HFFc6 (cell line): Measurements from ENCODE around the gene CBR3. TPM values are rescaled to one million over a fixed set of nuclear protein-coding genes. Genes with fewer than 3 reads are reported as not detected.
"Not testable (repeated sequence)": the region's sequence is repeated elsewhere in the genome, so short reads cannot be mapped to it uniquely, and the experiment has no call there.

ENCODE experiments used
- DNase-seq: peaks from one replicate; pipeline ENCODE4 v3.0.0-alpha.2; 2018
- H3K27ac Mint-ChIP-seq: 2 replicates; pipeline ENCODE4 v1.8.0; 2020; ENCODE audit warnings: mild to moderate bottlenecking, mixed read lengths
- H3K27me3 Mint-ChIP-seq: 2 replicates; pipeline ENCODE4 v1.8.0; 2021; ENCODE audit warnings: mild to moderate bottlenecking, moderate library complexity, mixed read lengths; ENCODE audit not compliant: insufficient read depth
- H3K36me3 Mint-ChIP-seq: 2 replicates; pipeline ENCODE4 v1.8.0; 2021; ENCODE audit warnings: low read depth, mixed read lengths
- H3K4me1 Mint-ChIP-seq: 2 replicates; pipeline ENCODE4 v1.8.0; 2020; ENCODE audit warnings: low read depth, mixed read lengths
- H3K4me3 Mint-ChIP-seq: 2 replicates; pipeline ENCODE4 v1.8.0; 2020; ENCODE audit warnings: mild to moderate bottlenecking, moderate library complexity, mixed read lengths
- H3K9me3 Mint-ChIP-seq: 2 replicates; pipeline ENCODE4 v1.8.0; 2020; ENCODE audit warnings: mild to moderate bottlenecking, mixed read lengths
- CTCF ChIP-seq: fragments of 200-600 bp; sonication (generic); IDR thresholded peaks from 2 replicates; pipeline ENCODE4 v1.5.0; 2021; ENCODE audit warnings: antibody characterized with exemption, mild to moderate bottlenecking
- total RNA-seq, 6 experiments: library from RNA; stranded (reverse); fragmentation: NEBNext Ultra II Directional; extraction: Animal tissue kit (Norgen Biotek cat#: 25700); gene quantifications; 2 replicates in 1 of 6; 3 replicates in 5 of 6; pipeline ENCODE4 v1.2.3, GENCODE V29; 2021

The CBR3 gene
- total RNA-seq, 6 experiments from 2014 or later: 15.1 to 25.9 (median 23.5) TPM

- Mint-ChIP-seq H3K36me3 (peaks cover 8% of the 10 kb centered on the region), H3K4me3 (no peak overlapping the region), H3K27me3 (peaks cover 27% of the 10 kb centered on the region), H3K4me1 (peaks cover 25% of the 10 kb centered on the region), H3K9me3 (peaks cover 8% of the 10 kb centered on the region), H3K27ac (peak overlapping the region; percentile 5; the same call in 1 of the 2 replicates)
- no peak for TF ChIP-seq CTCF
- DNase-seq: no peak
Measured at GRCh38 chr21:36096398-36097290, 38.2 kb upstream of the CBR3 start.

- Mint-ChIP-seq H3K9me3 (peaks cover 8% of the 10 kb centered on the region), H3K27ac (peak overlapping the region; percentile 5; the same call in 1 of the 2 replicates), H3K4me3 (no peak overlapping the region), H3K4me1 (peaks cover 24% of the 10 kb centered on the region), H3K36me3 (peaks cover 8% of the 10 kb centered on the region), H3K27me3 (peaks cover 27% of the 10 kb centered on the region)
- peak; percentile 25 for DNase-seq
- no peak for TF ChIP-seq CTCF
Measured at GRCh38 chr21:36097427-36098181, 37.3 kb upstream of the CBR3 start.

- H3K27ac Mint-ChIP-seq: no peak overlapping the region
- no peak for TF ChIP-seq CTCF
Measured at GRCh38 chr21:36098182-36098532, 36.7 kb upstream of the CBR3 start.

GRCh38 chr21:36099000-36099399 lies 35.9 kb upstream of the CBR3 start:
- peaks cover 27% of the 10 kb centered on the region for H3K4me1 Mint-ChIP-seq
- no peaks in the 10 kb centered on the region; the same call in 1 of the 2 replicates for H3K9me3 Mint-ChIP-seq
- no peak overlapping the region for H3K4me3 Mint-ChIP-seq
- H3K27me3 Mint-ChIP-seq: peaks cover 27% of the 10 kb centered on the region
- H3K36me3 Mint-ChIP-seq: no peaks in the 10 kb centered on the region
- DNase-seq: no peak
- H3K27ac Mint-ChIP-seq: no peak overlapping the region
- no peak for TF ChIP-seq CTCF

More at GRCh38 chr21:36098182-36098532, 36.7 kb upstream of the CBR3 start:
- H3K4me1 Mint-ChIP-seq: peaks cover 18% of the 10 kb centered on the region
- peaks cover 8% of the 10 kb centered on the region for H3K9me3 Mint-ChIP-seq
- peaks cover 8% of the 10 kb centered on the region for H3K36me3 Mint-ChIP-seq
- peaks cover 27% of the 10 kb centered on the region for H3K27me3 Mint-ChIP-seq
- no peak for DNase-seq
- no peak overlapping the region for H3K4me3 Mint-ChIP-seq

DNA sequence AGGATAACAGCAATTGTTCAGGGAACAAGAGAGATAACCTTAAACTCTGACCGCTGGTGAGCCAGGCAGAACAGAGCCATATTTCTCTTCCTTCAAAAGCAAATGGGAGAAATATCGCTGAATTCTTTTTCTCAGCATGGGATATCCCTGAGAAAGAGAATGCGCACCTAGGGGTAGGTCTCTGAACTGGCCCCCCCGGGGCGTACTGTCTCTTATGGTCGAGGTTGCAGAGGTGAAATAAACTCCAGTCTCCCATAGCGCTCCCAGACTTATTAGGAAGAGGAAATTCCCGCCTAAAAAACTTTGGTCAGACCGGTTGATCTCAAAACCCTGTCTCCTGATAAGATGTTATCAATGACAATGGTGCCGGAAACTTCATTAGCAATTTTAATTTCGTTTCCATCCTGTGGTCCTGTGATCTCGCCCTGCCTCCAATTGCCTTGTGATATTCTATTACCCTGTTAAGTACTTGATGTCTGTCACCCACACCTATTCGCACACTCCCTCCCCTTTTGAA lies 35.1 kb upstream of the CBR3 start:
- H3K27ac Mint-ChIP-seq, H3K36me3 Mint-ChIP-seq, H3K4me3 Mint-ChIP-seq, DNase-seq, H3K9me3 Mint-ChIP-seq: not testable (repeated sequence)
- H3K27me3 Mint-ChIP-seq: peaks cover 30% of the 10 kb centered on the region
- H3K4me1 Mint-ChIP-seq: peaks cover 34% of the 10 kb centered on the region
